T-cell (primary cell): ENCODE data around the gene HDGFL2. TPM values are rescaled to one million over a fixed set of nuclear protein-coding genes. Genes with fewer than 3 reads are reported as not detected.

Experiments used
- ATAC-seq, 4 experiments: fragments of 200-7000 bp in 3 of 4; fragments of 150-1000 bp in 1 of 4; cut with Tn5 transposase; replicated peaks in 1 of 4; 1 replicate in 3 of 4; 2 replicates in 1 of 4; pipeline ENCODE4 v1.10.0; 2021; ENCODE audit warnings: moderate library complexity in 3 of 4, mild to moderate bottlenecking in 2 of 4, moderate number of reproducible peaks in 1 of 4
- CTCF ChIA-PET, 2 donors: fragments of 300-600 bp; sonication (Branson Sonifier 250); formaldehyde crosslinking; loops; one replicate each; lab custom pipeline; 2022; ENCODE audit warnings: antibody characterized with exemption in 2 of 2; lab: Charles Lee
- POLR2A ChIA-PET, 2 donors: fragments of 300-600 bp; sonication (Branson Sonifier 250); formaldehyde crosslinking; loops; one replicate each; lab custom pipeline; 2022; ENCODE audit warnings: antibody characterized with exemption in 2 of 2; lab: Charles Lee
- DNase-seq, 35 experiments: peaks; one replicate each; pipeline versions ENCODE4 v3.0.0 to v3.0.0-alpha.2; 2013 to 2023
- H3K27ac ChIP-seq: one replicate; pipeline ENCODE4 v1.5.1; 2013; ENCODE audit warnings: low read length
- H3K27me3 ChIP-seq, 2 experiments: replicated peaks in 1 of 2; 1 replicate in 1 of 2; 2 replicates in 1 of 2; pipeline versions ENCODE4 v1.6.1 to v1.7.0; 2013; ENCODE audit warnings: low read length in 1 of 2, mixed read lengths in 1 of 2; ENCODE audit not compliant: control insufficient read depth in 2 of 2, insufficient read depth in 2 of 2; ENCODE audit errors: extremely low read depth in 1 of 2
- H3K36me3 ChIP-seq, 2 donors: 1 replicate in 1 of 2; 2 replicates in 1 of 2; pipeline versions ENCODE4 v1.6.1 to v1.7.0; 2013; ENCODE audit warnings: low read length in 1 of 2; ENCODE audit not compliant: control insufficient read depth in 2 of 2, insufficient read depth in 1 of 2; ENCODE audit errors: extremely low read depth in 1 of 2
- H3K4me1 ChIP-seq, 2 experiments: 1 replicate in 1 of 2; 2 replicates in 1 of 2; pipeline versions ENCODE4 v1.6.1 to v1.7.0; 2013; ENCODE audit warnings: low read length in 2 of 2, mixed read lengths in 1 of 2; ENCODE audit not compliant: insufficient read depth in 2 of 2, control insufficient read depth in 1 of 2; ENCODE audit errors: extremely low read depth in 1 of 2
- H3K4me3 ChIP-seq, 2 donors: 1 replicate in 1 of 2; 2 replicates in 1 of 2; pipeline versions ENCODE4 v1.5.1 to v1.7.0; 2013; ENCODE audit warnings: mild to moderate bottlenecking in 2 of 2, low read length in 1 of 2, moderate library complexity in 1 of 2; ENCODE audit not compliant: control insufficient read depth in 1 of 2; ENCODE audit errors: extremely low read depth in 1 of 2
- H3K9me3 ChIP-seq: 2 replicates; pipeline ENCODE4 v1.7.0; 2013
- H3K27ac Mint-ChIP-seq, 2 donors: one replicate each; pipeline ENCODE4 v1.8.0; 2020 to 2021; ENCODE audit warnings: mild to moderate bottlenecking in 2 of 2, mixed read lengths in 2 of 2
- H3K27me3 Mint-ChIP-seq, 2 donors: one replicate each; pipeline ENCODE4 v1.8.0; 2021 to 2022; ENCODE audit warnings: mixed read lengths in 2 of 2
- H3K36me3 Mint-ChIP-seq: one replicate; pipeline ENCODE4 v1.8.0; 2021; ENCODE audit warnings: mixed read lengths
- H3K4me1 Mint-ChIP-seq, 3 donors: one replicate each; pipeline ENCODE4 v1.8.0; 2020 to 2022; ENCODE audit warnings: mixed read lengths in 3 of 3, mild to moderate bottlenecking in 1 of 3
- H3K4me3 Mint-ChIP-seq, 3 donors: one replicate each; pipeline ENCODE4 v1.8.0; 2020 to 2022; ENCODE audit warnings: mild to moderate bottlenecking in 3 of 3, mixed read lengths in 3 of 3, moderate library complexity in 3 of 3
- H3K9me3 Mint-ChIP-seq, 3 donors: one replicate each; pipeline ENCODE4 v1.8.0; 2020 to 2022; ENCODE audit warnings: mixed read lengths in 3 of 3
- WGBS: methylation state at CpG from one replicate; pipeline ENCODE4 v1.1.5; 2013; ENCODE audit warnings: missing lambda C conversion rate; ENCODE audit not compliant: insufficient coverage; 5-methylcytosine and 5-hydroxymethylcytosine counted together
- total RNA-seq, 35 experiments: library from RNA in 6 of 35; stranded (reverse) in 6 of 35; fragments of 120-200 nt in 1 of 35; gene quantifications; one replicate each; pipeline versions ENCODE4 v1.2.1 to v1.2.4 and lab custom pipeline; 2013 to 2026

HDGFL2 gene
- total RNA-seq, 5 donors from 2014 or later (not counting 1 experiment from before 2014, with no cell fraction given) = 24.9 to 41.8 (median 39.4) TPM

DNA sequence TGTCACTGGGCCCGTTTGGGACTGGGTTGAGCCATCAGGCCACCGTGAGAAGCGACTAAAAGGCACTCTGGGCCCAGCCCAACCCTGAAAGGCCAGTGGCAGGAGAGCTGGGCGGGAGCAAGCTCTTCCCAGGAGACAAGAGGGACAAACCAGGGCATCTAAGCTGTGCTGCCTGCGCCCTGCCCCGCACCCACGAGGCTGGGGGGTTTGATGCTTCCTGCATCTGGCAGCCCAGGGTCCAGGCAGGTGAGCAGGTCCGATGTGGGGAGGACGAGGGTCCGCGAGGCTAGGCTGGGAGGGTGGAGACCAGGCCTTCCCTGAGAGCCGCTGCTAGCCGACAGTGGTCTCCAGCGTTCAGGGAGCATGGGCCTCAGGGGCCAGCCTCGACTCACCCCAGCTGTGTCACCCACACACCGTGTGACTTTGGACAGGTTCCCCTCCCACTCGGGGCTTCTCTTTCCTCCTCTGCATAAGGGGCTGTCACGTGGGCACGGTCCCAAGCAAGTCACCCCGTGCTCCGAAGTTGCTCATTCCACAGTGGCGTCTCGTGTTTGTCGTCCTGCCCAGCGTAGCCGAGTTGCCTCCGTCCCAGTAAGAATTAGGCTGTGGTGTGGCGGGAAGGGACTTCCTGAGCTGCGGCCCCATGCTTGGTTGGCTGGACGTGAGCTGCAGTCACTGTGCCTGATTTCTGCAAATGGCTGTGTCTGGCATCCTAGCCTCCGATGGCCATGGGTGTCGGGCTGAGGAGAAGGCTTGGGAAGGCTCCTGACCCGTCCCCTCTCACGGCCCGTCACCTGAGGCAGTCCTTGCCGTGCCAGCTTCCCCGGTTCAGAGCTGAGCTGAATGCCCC, 30.4 kb downstream of the HDGFL2 start:
- WGBS = 95% methylated on average over 24 of the region's 37 CpGs
- H3K4me1 Mint-ChIP-seq = no peaks in the 10 kb centered on the region
- no peaks in the 10 kb centered on the region for H3K27me3 ChIP-seq
- H3K27me3 Mint-ChIP-seq = no peaks in the 10 kb centered on the region
- H3K9me3 ChIP-seq = no peaks in the 10 kb centered on the region
- H3K36me3 Mint-ChIP-seq = peaks cover 31% of the 10 kb centered on the region
- no peak overlapping the region for H3K4me3 ChIP-seq
- POLR2A ChIA-PET = no interaction called here
- no peak overlapping the region for H3K27ac Mint-ChIP-seq
- no peaks in the 10 kb centered on the region for H3K9me3 Mint-ChIP-seq
- H3K36me3 ChIP-seq = peaks cover 19 to 24% of the 10 kb centered on the region in 2 donors
- no peak overlapping the region for H3K4me3 Mint-ChIP-seq
- H3K27ac ChIP-seq = no peak overlapping the region
- no peaks in the 10 kb centered on the region for H3K4me1 ChIP-seq
- ATAC-seq = no peak
- no peak for DNase-seq
- CTCF ChIA-PET = no interaction called here

DNA sequence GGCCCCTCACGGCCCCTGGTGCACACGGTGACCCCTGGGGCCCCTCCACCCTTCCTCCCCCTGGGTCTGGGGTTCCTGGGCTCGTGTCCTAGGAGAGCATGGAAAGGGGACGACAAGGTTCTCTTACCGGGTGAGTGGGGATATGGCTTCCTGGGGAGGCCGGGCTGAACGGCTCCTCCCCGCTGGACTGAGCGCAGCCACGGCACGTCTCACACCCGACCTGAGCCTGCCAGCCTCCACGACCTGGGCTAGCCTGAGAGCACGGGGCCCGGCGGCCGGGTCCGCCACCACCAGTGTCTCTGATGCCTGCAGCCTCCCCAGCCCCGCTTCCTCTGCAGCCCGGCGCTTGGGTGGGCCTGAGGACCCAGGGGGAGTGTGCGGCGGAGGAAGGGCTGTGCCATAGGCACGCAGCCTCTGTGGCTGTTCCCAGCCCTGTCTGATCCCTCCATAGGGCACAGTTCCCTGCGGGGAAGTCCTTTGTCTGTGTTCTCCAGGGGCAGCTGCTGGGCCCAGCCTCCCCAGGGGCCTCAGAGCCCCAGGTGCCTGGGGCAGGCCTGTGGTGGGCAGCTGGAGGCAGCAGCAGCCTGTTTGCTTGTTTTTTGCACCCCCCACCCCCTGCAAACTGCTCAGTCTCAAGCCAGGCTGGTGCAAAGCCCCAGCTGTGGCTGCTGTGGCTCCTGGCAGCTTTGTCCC, 31.2 kb downstream of the HDGFL2 start:
- no peak for DNase-seq
- Histone ChIP-seq H3K9me3 (no peaks in the 10 kb centered on the region), H3K27me3 (no peaks in the 10 kb centered on the region), H3K36me3 (peaks cover 16 to 19% of the 10 kb centered on the region in 2 donors), H3K4me3 (no peak overlapping the region), H3K27ac (no peak overlapping the region), H3K4me1 (no peaks in the 10 kb centered on the region)
- no peak overlapping the region for H3K4me3 Mint-ChIP-seq
- no peaks in the 10 kb centered on the region for H3K9me3 Mint-ChIP-seq
- ChIA-PET CTCF (no interaction called here), POLR2A (no interaction called here)
- no peak for ATAC-seq
- no peaks in the 10 kb centered on the region for H3K4me1 Mint-ChIP-seq
- H3K27me3 Mint-ChIP-seq = no peaks in the 10 kb centered on the region
- 94% methylated on average over 22 of the region's 25 CpGs for WGBS
- H3K36me3 Mint-ChIP-seq = peaks cover 31% of the 10 kb centered on the region
- no peak overlapping the region for H3K27ac Mint-ChIP-seq

DNA sequence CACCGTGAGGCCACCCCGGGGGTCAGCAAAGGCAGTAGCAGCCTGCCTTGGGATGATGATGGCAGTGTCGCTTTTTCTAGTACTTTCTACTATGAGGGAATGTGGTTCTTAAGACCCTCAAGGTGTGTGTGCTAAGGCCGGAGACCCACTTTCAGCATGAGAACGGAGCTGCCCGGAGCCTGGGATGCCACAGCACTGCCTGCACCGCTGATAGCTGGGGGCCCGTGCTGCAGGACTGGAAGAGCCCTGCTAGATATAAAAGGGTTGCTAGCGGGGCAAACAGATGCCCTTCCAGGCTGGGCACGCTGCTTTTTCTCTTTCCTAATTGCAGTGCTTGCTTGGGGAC, 31.7 kb downstream of the HDGFL2 start:
- H3K4me1 ChIP-seq = no peaks in the 10 kb centered on the region
- H3K4me3 Mint-ChIP-seq = no peak overlapping the region
- POLR2A ChIA-PET = no interaction called here
- no peak overlapping the region for H3K27ac ChIP-seq
- no peaks in the 10 kb centered on the region for H3K9me3 Mint-ChIP-seq
- H3K9me3 ChIP-seq = no peaks in the 10 kb centered on the region
- ATAC-seq (no peak), DNase-seq (no peak)
- no peaks in the 10 kb centered on the region for H3K4me1 Mint-ChIP-seq
- no peak overlapping the region for H3K27ac Mint-ChIP-seq
- peaks cover 31% of the 10 kb centered on the region for H3K36me3 Mint-ChIP-seq
- H3K4me3 ChIP-seq = no peak overlapping the region
- CTCF ChIA-PET = no interaction called here
- no peaks in the 10 kb centered on the region for H3K27me3 Mint-ChIP-seq
- no peaks in the 10 kb centered on the region for H3K27me3 ChIP-seq
- H3K36me3 ChIP-seq = peaks cover 11 to 19% of the 10 kb centered on the region in 2 donors
- 95% methylated on average over 9 of the region's 10 CpGs for WGBS

DNA sequence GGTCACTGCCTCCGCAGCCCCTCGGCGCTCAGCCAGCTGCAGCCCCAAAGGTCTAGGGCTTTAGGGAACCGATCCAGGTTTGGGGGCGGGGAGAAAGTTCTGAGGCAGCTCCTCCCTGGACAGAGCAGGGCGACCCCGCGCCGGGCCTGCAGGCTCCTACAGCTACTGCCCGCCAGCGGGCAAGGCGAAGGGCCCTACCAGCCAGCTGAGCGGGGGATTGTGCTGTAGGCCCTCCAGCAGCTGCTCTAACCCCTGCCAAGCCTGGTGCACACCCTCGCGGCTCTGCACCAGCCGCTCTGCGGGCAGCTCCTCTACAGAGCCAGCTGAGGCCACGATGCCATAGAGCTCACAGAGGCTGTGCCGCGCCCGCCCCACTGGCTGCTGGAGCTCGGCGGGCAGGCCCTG, 32.2 kb downstream of the HDGFL2 start:
- Histone ChIP-seq H3K27ac (no peak overlapping the region), H3K4me3 (no peak overlapping the region), H3K27me3 (no peaks in the 10 kb centered on the region), H3K9me3 (no peaks in the 10 kb centered on the region), H3K4me1 (no peaks in the 10 kb centered on the region), H3K36me3 (peaks cover 10 to 19% of the 10 kb centered on the region in 2 donors)
- no peaks in the 10 kb centered on the region for H3K27me3 Mint-ChIP-seq
- no peak overlapping the region for H3K27ac Mint-ChIP-seq
- DNase-seq (no peak), ATAC-seq (no peak)
- H3K4me3 Mint-ChIP-seq = no peak overlapping the region
- WGBS = 96% methylated on average over 23 of the region's 23 CpGs
- POLR2A ChIA-PET = no interaction called here
- CTCF ChIA-PET = no interaction called here
- H3K4me1 Mint-ChIP-seq = no peaks in the 10 kb centered on the region
- H3K36me3 Mint-ChIP-seq = peaks cover 29% of the 10 kb centered on the region
- H3K9me3 Mint-ChIP-seq = no peaks in the 10 kb centered on the region

DNA sequence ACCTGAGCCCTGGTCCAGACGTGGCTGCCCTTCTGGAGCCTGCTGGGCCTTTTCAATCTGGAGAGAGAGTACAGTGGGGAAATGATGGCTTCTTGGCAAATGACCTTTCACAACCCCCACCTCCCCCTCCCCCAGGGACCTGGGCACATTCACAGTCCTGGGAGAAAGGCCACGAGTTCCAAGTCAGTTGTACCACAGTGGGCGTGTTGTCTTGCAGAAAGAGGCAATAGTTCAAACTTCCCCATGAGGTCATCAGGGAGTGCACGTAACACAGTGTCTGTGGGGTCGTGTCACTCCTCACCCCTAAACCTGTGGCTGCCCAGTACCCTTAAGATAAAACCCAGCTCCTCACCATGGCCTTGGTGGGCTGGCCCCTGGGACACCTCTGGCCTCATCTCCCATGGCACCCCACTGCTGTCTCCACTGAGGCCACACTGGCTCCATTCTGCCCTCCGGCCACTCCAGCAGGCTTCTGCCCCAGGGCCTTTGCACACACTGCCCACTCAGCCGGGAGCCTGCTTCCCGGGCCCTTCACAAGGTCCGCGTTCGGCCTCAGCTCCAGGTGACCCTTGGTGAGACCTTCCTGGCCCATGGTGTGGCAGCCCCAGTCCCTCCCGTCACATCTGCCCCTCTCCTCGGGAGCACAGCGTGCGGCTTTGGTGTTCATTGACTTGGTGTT, 32.9 kb downstream of the HDGFL2 start:
- ATAC-seq (no peak), DNase-seq (no peak)
- Mint-ChIP-seq H3K4me3 (no peak overlapping the region), H3K9me3 (no peaks in the 10 kb centered on the region), H3K4me1 (no peaks in the 10 kb centered on the region), H3K27me3 (no peaks in the 10 kb centered on the region), H3K36me3 (peaks cover 27% of the 10 kb centered on the region), H3K27ac (no peak overlapping the region)
- 80% methylated on average over 14 of the region's 15 CpGs for WGBS
- no peaks in the 10 kb centered on the region for H3K9me3 ChIP-seq
- ChIA-PET CTCF (no interaction called here), POLR2A (no interaction called here)
- H3K4me1 ChIP-seq = no peaks in the 10 kb centered on the region
- H3K36me3 ChIP-seq = peaks cover 8 to 19% of the 10 kb centered on the region in 2 donors
- no peaks in the 10 kb centered on the region for H3K27me3 ChIP-seq
- H3K4me3 ChIP-seq = no peak overlapping the region
- no peak overlapping the region for H3K27ac ChIP-seq

DNA sequence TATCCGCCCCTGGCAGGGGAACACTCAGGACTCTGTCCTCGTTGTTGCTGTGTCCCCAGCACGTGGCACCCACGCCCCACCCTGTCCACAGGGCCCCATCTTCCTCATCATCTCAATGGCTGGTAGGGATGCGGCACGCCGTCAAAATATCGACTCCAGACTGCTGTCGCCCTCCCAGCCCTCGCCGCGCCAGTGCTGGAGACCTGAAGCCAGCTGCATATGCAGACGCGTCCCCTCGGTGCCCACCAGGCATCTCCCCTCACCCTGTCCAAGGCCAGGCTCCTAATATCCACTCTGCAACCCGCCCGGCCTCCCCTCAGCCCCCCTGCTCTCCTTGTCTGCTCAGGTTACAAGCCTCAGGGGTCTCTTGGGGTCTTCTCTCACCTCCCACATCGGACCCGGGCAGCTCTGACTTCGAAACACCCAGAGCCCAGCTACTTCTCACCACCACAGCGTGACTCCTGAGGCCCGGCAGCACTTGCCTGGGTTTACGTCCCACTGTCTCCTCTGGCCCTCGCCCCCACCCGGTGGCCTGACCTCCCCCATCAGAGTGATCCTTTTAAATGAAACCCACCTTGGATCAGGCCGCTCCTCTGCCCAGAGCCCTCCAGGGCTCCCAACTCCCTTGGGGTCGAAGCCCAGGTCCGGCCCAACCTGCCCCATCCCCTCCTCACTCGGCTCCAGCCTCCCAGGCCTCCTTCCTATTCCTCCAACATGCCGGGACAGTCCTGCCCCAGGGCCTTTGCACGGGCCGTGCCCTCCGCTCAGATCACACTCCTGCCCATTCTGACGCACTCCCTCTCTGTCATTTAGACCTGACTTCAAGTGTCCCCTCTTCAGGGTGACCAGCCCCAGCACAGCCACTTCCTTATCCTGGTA, 33.7 kb downstream of the HDGFL2 start:
- WGBS = 97% methylated on average over 28 of the region's 34 CpGs

More for the DNA sequence above, 33.7 kb downstream of the HDGFL2 start:
- H3K9me3 ChIP-seq = no peaks in the 10 kb centered on the region
- ChIA-PET CTCF (no interaction called here), POLR2A (no interaction called here)
- H3K27me3 ChIP-seq = peaks cover 0 to 2% of the 10 kb centered on the region in 2 experiments
- no peak overlapping the region for H3K27ac ChIP-seq
- H3K4me3 ChIP-seq = no peak overlapping the region
- H3K4me1 ChIP-seq = no peaks in the 10 kb centered on the region
- DNase-seq (no peak), ATAC-seq (no peak)
- H3K27me3 Mint-ChIP-seq = no peaks in the 10 kb centered on the region
- H3K36me3 Mint-ChIP-seq = peaks cover 24% of the 10 kb centered on the region
- H3K9me3 Mint-ChIP-seq = no peaks in the 10 kb centered on the region
- H3K36me3 ChIP-seq = peaks cover 7 to 19% of the 10 kb centered on the region in 2 donors
- H3K27ac Mint-ChIP-seq = no peak overlapping the region
- H3K4me3 Mint-ChIP-seq = no peak overlapping the region
- no peaks in the 10 kb centered on the region for H3K4me1 Mint-ChIP-seq
